Liver (tissue), 9 donors: Measurements from ENCODE around the gene SSBP2. TPM values are rescaled to one million over a fixed set of nuclear protein-coding genes. Genes with fewer than 3 reads are reported as not detected.

ENCODE experiments used
- DNase-seq: peaks from one replicate; pipeline ENCODE4 v3.0.0-alpha.2; 2017; ENCODE audit warnings: low spot score
- H3K27ac ChIP-seq, 2 donors: one replicate each; pipeline ENCODE4 v1.7.0; 2013; ENCODE audit warnings: inconsistent platforms in 2 of 2, low read length in 2 of 2, control low read depth in 1 of 2, low read depth in 1 of 2, mild to moderate bottlenecking in 1 of 2
- H3K27me3 ChIP-seq, 4 donors: one replicate each; pipeline versions ENCODE4 v1.6.1 to v1.7.0; 2013; ENCODE audit warnings: low read length in 3 of 4, inconsistent platforms in 1 of 4, mild to moderate bottlenecking in 1 of 4, moderate library complexity in 1 of 4; ENCODE audit not compliant: control insufficient read depth in 4 of 4, insufficient read depth in 4 of 4
- H3K36me3 ChIP-seq, 4 donors: one replicate each; pipeline versions ENCODE4 v1.6.1 to v1.7.0; 2013; ENCODE audit warnings: low read length in 3 of 4, mild to moderate bottlenecking in 3 of 4, low read depth in 1 of 4, moderate library complexity in 1 of 4; ENCODE audit not compliant: control insufficient read depth in 4 of 4, insufficient read depth in 3 of 4
- H3K4me1 ChIP-seq, 4 donors: one replicate each; pipeline versions ENCODE4 v1.6.1 to v1.7.0; 2013; ENCODE audit warnings: low read length in 3 of 4, mild to moderate bottlenecking in 3 of 4, moderate library complexity in 1 of 4; ENCODE audit not compliant: control insufficient read depth in 4 of 4, insufficient read depth in 4 of 4
- H3K4me3 ChIP-seq, 3 donors: one replicate each; pipeline versions ENCODE4 v1.6.1 to v1.7.0; 2013; ENCODE audit warnings: low read length in 3 of 3, control low read depth in 1 of 3, low read depth in 1 of 3, mild to moderate bottlenecking in 1 of 3
- H3K9ac ChIP-seq, 2 donors: one replicate each; pipeline ENCODE4 v1.7.0; 2013; ENCODE audit warnings: low read length in 2 of 2, mild to moderate bottlenecking in 2 of 2, moderate library complexity in 2 of 2, control low read depth in 1 of 2, low read depth in 1 of 2
- H3K9me3 ChIP-seq, 4 donors: one replicate each; pipeline versions ENCODE4 v1.6.1 to v1.7.0; 2013; ENCODE audit warnings: low read length in 3 of 4; ENCODE audit not compliant: control insufficient read depth in 4 of 4
- FOXA1 ChIP-seq: IDR thresholded peaks from 2 replicates; pipeline ENCODE4 v1.6.1; 2016; ENCODE audit warnings: antibody characterized with exemption
- FOXA2 ChIP-seq: IDR thresholded peaks from 2 replicates; pipeline ENCODE4 v1.6.1; 2016; ENCODE audit warnings: antibody characterized with exemption
- GABPA ChIP-seq, 2 donors: IDR thresholded peaks in 1 of 2; conservative IDR thresholded peaks in 1 of 2; 2 replicates each; pipeline ENCODE4 v1.6.1; 2016; ENCODE audit warnings: antibody characterized with exemption in 2 of 2, mild to moderate bottlenecking in 1 of 2, moderate library complexity in 1 of 2
- HNF4A ChIP-seq, 2 donors: conservative IDR thresholded peaks; 2 replicates each; pipeline ENCODE4 v1.6.1; 2016; ENCODE audit warnings: antibody characterized with exemption in 2 of 2, mild to moderate bottlenecking in 2 of 2
- HNF4G ChIP-seq: IDR thresholded peaks from 2 replicates; pipeline ENCODE4 v1.6.1; 2016; ENCODE audit warnings: antibody characterized with exemption
- JUND ChIP-seq, 2 donors: IDR thresholded peaks; 2 replicates each; pipeline ENCODE4 v1.6.1; 2016; ENCODE audit warnings: antibody characterized with exemption in 2 of 2
- NR2F2 ChIP-seq: IDR thresholded peaks from 2 replicates; pipeline ENCODE4 v1.6.1; 2016; ENCODE audit warnings: antibody characterized with exemption
- REST ChIP-seq: IDR thresholded peaks from 2 replicates; pipeline ENCODE4 v1.6.1; 2016; ENCODE audit warnings: antibody characterized with exemption, mild to moderate bottlenecking
- RXRA ChIP-seq, 2 donors: IDR thresholded peaks; 2 replicates each; pipeline ENCODE4 v1.6.1; 2017 to 2018; ENCODE audit warnings: antibody characterized with exemption in 2 of 2, mild to moderate bottlenecking in 1 of 2
- SP1 ChIP-seq: IDR thresholded peaks from 2 replicates; pipeline ENCODE4 v1.6.1; 2018; ENCODE audit warnings: antibody characterized with exemption, mild to moderate bottlenecking
- TAF1 ChIP-seq: conservative IDR thresholded peaks from 2 replicates; pipeline ENCODE4 v1.6.1; 2016; ENCODE audit warnings: antibody characterized with exemption, mild to moderate bottlenecking
- YY1 ChIP-seq: IDR thresholded peaks from 2 replicates; pipeline ENCODE4 v1.6.1; 2016; ENCODE audit warnings: antibody characterized with exemption, mild to moderate bottlenecking
- WGBS: extraction: QIAGEN DNeasy Blood & Tissue Kit; methylation state at CpG from one replicate; pipeline ENCODE4 v1.1.7; 2013; 5-methylcytosine and 5-hydroxymethylcytosine counted together
- polyA plus RNA-seq, 2 donors: library from polyadenylated mRNA; stranded (reverse) in 1 of 2; unstranded in 1 of 2; fragments of 200-250 nt in 1 of 2; fragments of >200 nt in 1 of 2; fragmentation: Nextera tagmentation in 1 of 2; extraction: Ambion mirVana in 1 of 2; gene quantifications; one replicate each; pipeline versions ENCODE4 v1.2.1 to v1.2.3, GENCODE V29; 2013 to 2015
- total RNA-seq, 2 donors: library from RNA; depleted of rRNA; stranded (reverse); fragments of >200 nt; gene quantifications; one replicate each; pipeline ENCODE4 v1.2.3, GENCODE V29; 2014
- TF ChIP-seq, protein P1 (sequence below): IDR thresholded peaks from 2 replicates; pipeline ENCODE4 v1.6.1; 2016; ENCODE audit warnings: antibody characterized with exemption
- TF ChIP-seq, protein P2 (sequence below): IDR thresholded peaks from 2 replicates; pipeline ENCODE4 v1.6.1; 2016; ENCODE audit warnings: antibody characterized with exemption
- TF ChIP-seq, protein P3 (sequence below): IDR thresholded peaks from 2 replicates; pipeline ENCODE4 v1.6.1; 2016; ENCODE audit warnings: antibody characterized with exemption
- TF ChIP-seq, protein P4 (sequence below): fragments of 150-350 bp; IDR thresholded peaks from 2 replicates; pipeline ENCODE4 v1.5.1; 2017; ENCODE audit warnings: improper control_type of control experiment, low read depth, low read length; ENCODE audit not compliant: missing input control
- donor health status: healthy.
- donor health status: healthy.
- donor health status: healthy.
- donor health status: healthy.
- donor health status: healthy.

SSBP2 gene
- total and polyA plus RNA-seq, 4 donors, result 2.2 to 10.1 (median 4.1) TPM

DNA sequence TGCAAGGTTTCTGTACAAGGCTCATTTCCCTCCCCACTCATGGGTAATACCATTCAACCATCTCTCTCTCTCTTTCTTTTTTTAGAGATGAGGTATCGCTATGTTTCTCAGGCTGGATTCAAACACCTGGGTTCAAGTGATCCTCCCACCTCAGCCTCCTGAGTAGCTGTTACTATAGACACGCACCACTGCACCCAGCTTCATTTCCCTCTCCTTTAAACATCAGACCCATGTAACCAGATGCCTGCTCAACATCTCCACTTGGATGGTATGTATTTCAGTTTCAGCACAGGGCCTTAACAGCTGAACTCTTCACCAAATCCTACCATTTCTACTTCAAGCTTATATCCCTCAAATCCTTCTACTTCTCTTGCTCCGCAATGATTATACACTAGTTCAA lies 117.4 kb downstream of the SSBP2 start (continued):
- no peak for TF ChIP-seq JUND (IDR thresholded peaks at IDR 0.05)
- no peak for TF ChIP-seq NR2F2
- TF ChIP-seq, protein P1, sequence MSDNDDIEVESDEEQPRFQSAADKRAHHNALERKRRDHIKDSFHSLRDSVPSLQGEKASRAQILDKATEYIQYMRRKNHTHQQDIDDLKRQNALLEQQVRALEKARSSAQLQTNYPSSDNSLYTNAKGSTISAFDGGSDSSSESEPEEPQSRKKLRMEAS, result no peak
- TF ChIP-seq FOXA2, result no peak
- TF ChIP-seq GABPA (IDR thresholded peaks at IDR 0.05 in 1 of 2, conservative IDR thresholded peaks at IDR 0.05 in 1 of 2), result no peak
- no peak for TF ChIP-seq HNF4A (conservative IDR thresholded peaks at IDR 0.05)

- Histone ChIP-seq H3K4me3 (no peak overlapping the region), H3K27ac (no peak overlapping the region), H3K4me1 (no peaks in the 10 kb centered on the region), H3K27me3 (no peaks in the 10 kb centered on the region), H3K9me3 (no peaks in the 10 kb centered on the region), H3K9ac (no peak overlapping the region), H3K36me3 (no peaks in the 10 kb centered on the region)
- no peak for DNase-seq
- no peak for TF ChIP-seq FOXA2
- no peak for TF ChIP-seq HNF4A (conservative IDR thresholded peaks at IDR 0.05)
- TF ChIP-seq GABPA (IDR thresholded peaks at IDR 0.05 in 1 of 2, conservative IDR thresholded peaks at IDR 0.05 in 1 of 2), result no peak
- no peak for TF ChIP-seq SP1
- TF ChIP-seq, protein P2, sequence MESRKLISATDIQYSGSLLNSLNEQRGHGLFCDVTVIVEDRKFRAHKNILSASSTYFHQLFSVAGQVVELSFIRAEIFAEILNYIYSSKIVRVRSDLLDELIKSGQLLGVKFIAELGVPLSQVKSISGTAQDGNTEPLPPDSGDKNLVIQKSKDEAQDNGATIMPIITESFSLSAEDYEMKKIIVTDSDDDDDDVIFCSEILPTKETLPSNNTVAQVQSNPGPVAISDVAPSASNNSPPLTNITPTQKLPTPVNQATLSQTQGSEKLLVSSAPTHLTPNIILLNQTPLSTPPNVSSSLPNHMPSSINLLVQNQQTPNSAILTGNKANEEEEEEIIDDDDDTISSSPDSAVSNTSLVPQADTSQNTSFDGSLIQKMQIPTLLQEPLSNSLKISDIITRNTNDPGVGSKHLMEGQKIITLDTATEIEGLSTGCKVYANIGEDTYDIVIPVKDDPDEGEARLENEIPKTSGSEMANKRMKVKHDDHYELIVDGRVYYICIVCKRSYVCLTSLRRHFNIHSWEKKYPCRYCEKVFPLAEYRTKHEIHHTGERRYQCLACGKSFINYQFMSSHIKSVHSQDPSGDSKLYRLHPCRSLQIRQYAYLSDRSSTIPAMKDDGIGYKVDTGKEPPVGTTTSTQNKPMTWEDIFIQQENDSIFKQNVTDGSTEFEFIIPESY, result no peak
- no peak for TF ChIP-seq HNF4G
- no peak for TF ChIP-seq RXRA (IDR thresholded peaks at IDR 0.05)
- TF ChIP-seq NR2F2, result no peak
- TF ChIP-seq, protein P3, sequence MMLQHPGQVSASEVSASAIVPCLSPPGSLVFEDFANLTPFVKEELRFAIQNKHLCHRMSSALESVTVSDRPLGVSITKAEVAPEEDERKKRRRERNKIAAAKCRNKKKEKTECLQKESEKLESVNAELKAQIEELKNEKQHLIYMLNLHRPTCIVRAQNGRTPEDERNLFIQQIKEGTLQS, result no peak
- no peak for TF ChIP-seq REST
- TF ChIP-seq YY1, result no peak
- no peak for TF ChIP-seq JUND (IDR thresholded peaks at IDR 0.05)
These were observed 118.2 kb downstream of the SSBP2 start for GRCh38 chr5:81632679-81633078.

DNA sequence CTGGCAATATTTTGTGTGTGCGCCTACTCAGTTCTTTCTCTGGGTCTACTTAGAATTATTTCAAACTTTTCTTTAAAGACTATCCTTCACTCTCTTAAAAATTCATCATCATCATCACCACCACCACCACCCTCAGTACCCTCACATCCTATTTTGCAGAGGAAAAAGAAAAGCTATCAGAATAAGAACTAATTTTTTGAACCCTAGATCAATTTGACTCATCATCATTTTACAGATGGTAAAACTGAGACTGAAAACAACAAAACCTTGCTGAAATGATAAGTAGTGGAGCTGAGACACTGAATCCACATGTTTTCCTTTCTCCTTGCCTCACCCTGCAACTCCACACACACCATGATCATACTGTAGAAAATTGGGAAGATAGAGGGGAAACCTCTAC lies 119.3 kb downstream of the SSBP2 start:
- DNase-seq, result no peak
- Histone ChIP-seq H3K4me1 (no peaks in the 10 kb centered on the region), H3K36me3 (no peaks in the 10 kb centered on the region), H3K4me3 (no peak overlapping the region), H3K27me3 (no peaks in the 10 kb centered on the region), H3K9ac (no peak overlapping the region), H3K9me3 (no peaks in the 10 kb centered on the region), H3K27ac (no peak overlapping the region)
- 78% methylated on average over 1 of the region's 1 CpG for WGBS
- TF ChIP-seq, protein P2, result no peak
- no peak for TF ChIP-seq SP1
- no peak for TF ChIP-seq REST
- no peak for TF ChIP-seq FOXA2
- TF ChIP-seq FOXA1, result no peak
- TF ChIP-seq, protein P4, sequence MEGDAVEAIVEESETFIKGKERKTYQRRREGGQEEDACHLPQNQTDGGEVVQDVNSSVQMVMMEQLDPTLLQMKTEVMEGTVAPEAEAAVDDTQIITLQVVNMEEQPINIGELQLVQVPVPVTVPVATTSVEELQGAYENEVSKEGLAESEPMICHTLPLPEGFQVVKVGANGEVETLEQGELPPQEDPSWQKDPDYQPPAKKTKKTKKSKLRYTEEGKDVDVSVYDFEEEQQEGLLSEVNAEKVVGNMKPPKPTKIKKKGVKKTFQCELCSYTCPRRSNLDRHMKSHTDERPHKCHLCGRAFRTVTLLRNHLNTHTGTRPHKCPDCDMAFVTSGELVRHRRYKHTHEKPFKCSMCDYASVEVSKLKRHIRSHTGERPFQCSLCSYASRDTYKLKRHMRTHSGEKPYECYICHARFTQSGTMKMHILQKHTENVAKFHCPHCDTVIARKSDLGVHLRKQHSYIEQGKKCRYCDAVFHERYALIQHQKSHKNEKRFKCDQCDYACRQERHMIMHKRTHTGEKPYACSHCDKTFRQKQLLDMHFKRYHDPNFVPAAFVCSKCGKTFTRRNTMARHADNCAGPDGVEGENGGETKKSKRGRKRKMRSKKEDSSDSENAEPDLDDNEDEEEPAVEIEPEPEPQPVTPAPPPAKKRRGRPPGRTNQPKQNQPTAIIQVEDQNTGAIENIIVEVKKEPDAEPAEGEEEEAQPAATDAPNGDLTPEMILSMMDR, result no peak
- TF ChIP-seq TAF1, result no peak
- TF ChIP-seq HNF4G, result no peak
- TF ChIP-seq YY1, result no peak
- no peak for TF ChIP-seq RXRA (IDR thresholded peaks at IDR 0.05)
- no peak for TF ChIP-seq HNF4A (conservative IDR thresholded peaks at IDR 0.05)
- TF ChIP-seq NR2F2, result no peak
